K562 (cell line): Measurements from ENCODE around the gene EOGT. TPM values are rescaled to one million over a fixed set of nuclear protein-coding genes. Genes with fewer than 3 reads are reported as not detected.

Experiments used
- E2F8 ChIP-seq: fragments of 450-650 bp; IDR thresholded peaks from 2 replicates; pipeline ENCODE4 v1.7.1; 2018; ENCODE audit warnings: mild to moderate bottlenecking, low read depth; ENCODE audit not compliant: partially characterized antibody
- ELF2 ChIP-seq: fragments of 250-450 bp; sonication (Bioruptor Pico); IDR thresholded peaks from 2 replicates; pipeline ENCODE4 v1.5.0; 2021; ENCODE audit warnings: mild to moderate bottlenecking
- EP400 ChIP-seq: fragments of 450-650 bp; IDR thresholded peaks from 2 replicates; pipeline ENCODE4 v1.6.1; 2017; ENCODE audit warnings: antibody characterized with exemption, mild to moderate bottlenecking, moderate library complexity
- FOXO4 ChIP-seq: fragments of 450-650 bp; formaldehyde crosslinking; IDR thresholded peaks from 2 replicates; pipeline ENCODE4 v1.4.0; 2020; ENCODE audit warnings: mild to moderate bottlenecking, moderate library complexity
- HNRNPL ChIP-seq: fragments of 200-400 bp; formaldehyde crosslinking; IDR thresholded peaks from 2 replicates; pipeline ENCODE4 v1.6.1; 2017; ENCODE audit warnings: low read depth, mild to moderate bottlenecking, low read length
- ID3 ChIP-seq, 2 experiments: fragments of 250-450 bp in 1 of 2; fragments of 450-650 bp in 1 of 2; sonication (Bioruptor Pico) in 1 of 2; IDR thresholded peaks; 2 replicates each; pipeline versions ENCODE4 v1.6.1 to v1.8.0; 2016 to 2021; ENCODE audit warnings: mild to moderate bottlenecking in 2 of 2, moderate library complexity in 2 of 2, missing compliant biosample characterization in 1 of 2, missing genetic modification characterization in 1 of 2
- LCOR ChIP-seq: sonication (generic); formaldehyde crosslinking; IDR thresholded peaks from 2 replicates; pipeline ENCODE4 v1.8.0; 2022; ENCODE audit warnings: mild to moderate bottlenecking, missing genetic modification reagents
- MLLT1 ChIP-seq, 2 experiments: fragments of 450-650 bp; IDR thresholded peaks; 2 replicates each; pipeline ENCODE4 v1.6.1; 2016
- NBN ChIP-seq: fragments of 450-650 bp; IDR thresholded peaks from 2 replicates; pipeline ENCODE4 v1.6.1; 2016; ENCODE audit warnings: low read depth, mild to moderate bottlenecking
- RBFOX2 ChIP-seq: fragments of 200-400 bp; formaldehyde crosslinking; IDR thresholded peaks from 2 replicates; pipeline ENCODE4 v1.6.1; 2017; ENCODE audit warnings: low read depth, mild to moderate bottlenecking, low read length, moderate library complexity
- SIN3B ChIP-seq: fragments of 450-650 bp; IDR thresholded peaks from 2 replicates; pipeline ENCODE4 v1.6.1; 2017; ENCODE audit warnings: low read depth, mild to moderate bottlenecking, moderate library complexity
- SPI1 ChIP-seq: IDR thresholded peaks from 2 replicates; pipeline ENCODE4 v1.6.1; 2011; ENCODE audit warnings: low read depth, low read length, control low read depth, borderline replicate concordance
- ZNF212 ChIP-seq: fragments of 450-650 bp; formaldehyde crosslinking; IDR thresholded peaks from 2 replicates; pipeline ENCODE4 v1.4.0; 2020; ENCODE audit warnings: mild to moderate bottlenecking
- ZNF717 ChIP-seq: fragments of 250-450 bp; sonication (Bioruptor Pico); IDR thresholded peaks from 2 replicates; pipeline ENCODE4 v1.5.0; 2021
- polyA plus RNA-seq, 8 experiments: library from polyadenylated mRNA; depleted of rRNA in 4 of 8; stranded (reverse) in 5 of 8; unstranded in 3 of 8; fragments of >200 nt; fragmentation: Nextera tagmentation in 2 of 8; fragmentation: Illumina TruSeq in 1 of 8; extraction: Ambion mirVana in 2 of 8; extraction: Trizol in 1 of 8; gene quantifications; 2 replicates each; pipeline versions ENCODE4 v1.2.1 to v1.2.3, GENCODE V29; 2011 to 2014; ENCODE audit warnings: inconsistent platforms in 1 of 8, missing spikeins in 1 of 8
- total RNA-seq, 7 experiments: library from RNA; depleted of rRNA in 6 of 7; stranded (reverse); fragments of >200 nt in 6 of 7; fragmentation: Illumina TruSeq in 2 of 7; extraction: Trizol in 2 of 7; gene quantifications; 2 replicates each; pipeline versions ENCODE4 v1.2.1 to v1.2.3, GENCODE V29; 2011 to 2021; ENCODE audit warnings: low replicate concordance in 1 of 7
- TF ChIP-seq, protein P1 (sequence below): fragments of 250-450 bp; sonication (Bioruptor Pico); IDR thresholded peaks from 2 replicates; pipeline ENCODE4 v1.5.0; 2021
- TF ChIP-seq, protein P2 (sequence below), 2 experiments: IDR thresholded peaks in 1 of 2; conservative IDR thresholded peaks in 1 of 2; 2 replicates each; pipeline ENCODE4 v1.6.1; 2016; ENCODE audit warnings: low read depth in 2 of 2, mild to moderate bottlenecking in 1 of 2, missing compliant biosample characterization in 1 of 2, missing genetic modification characterization in 1 of 2, moderate library complexity in 1 of 2

EOGT gene
- total and polyA plus RNA-seq, 9 of the 15 experiments (the other 6 are each of a cell fraction or from before 2014, with no cell fraction given): 3.6 to 17.9 (median 7.4) TPM

DNA sequence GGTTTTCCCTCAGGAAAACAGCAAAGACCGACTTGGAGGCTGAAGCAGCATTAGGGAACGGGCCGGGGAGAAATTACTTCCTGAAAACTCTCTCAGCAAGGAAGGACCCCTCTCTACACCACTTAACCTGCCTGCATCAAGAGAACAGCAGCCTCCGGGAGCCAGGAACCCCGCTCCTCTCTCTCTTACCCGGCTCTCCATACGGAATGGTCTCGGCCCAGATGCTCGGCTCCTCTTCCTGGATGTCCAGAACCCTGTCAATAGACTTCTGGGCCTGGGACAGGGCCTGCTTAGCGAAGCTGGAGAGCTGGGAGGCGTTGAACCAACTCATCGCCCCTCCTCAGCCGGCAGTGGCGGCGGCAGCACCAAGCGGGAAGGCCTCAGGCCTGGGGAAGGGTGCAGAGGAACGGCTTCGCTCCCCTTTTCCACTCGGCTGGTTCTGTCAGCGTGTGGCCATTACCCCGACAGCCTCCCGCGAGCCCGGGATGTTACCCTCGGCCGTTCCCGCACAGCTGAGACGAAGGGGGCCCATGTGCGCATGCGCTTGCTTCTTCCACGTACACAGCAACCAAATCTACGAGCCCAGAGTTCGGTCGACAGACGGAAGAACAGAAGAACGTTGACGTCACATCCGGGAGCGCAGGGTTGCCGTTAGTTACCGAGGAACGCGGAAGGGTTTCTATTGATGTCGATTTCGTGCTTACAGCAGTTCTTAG is 38.4 kb upstream of the EOGT start, which contains the start of gene TMF1 (continued):
- TF ChIP-seq FOXO4 (CRISPR knock-in tag) (no peak), SIN3B (no peak; the same call in 1 of the 2 replicates), ELF2 (0 out of 2 replicates have a peak, but pooled peaks have one; percentile 75), RBFOX2 (peak; percentile 82), HNRNPL (no peak), EP400 (peak; percentile 87), NBN (no peak), ID3 (CRISPR knock-in tag; IDR thresholded peaks at IDR 0.05) (no peak), ID3 (tag; IDR thresholded peaks at IDR 0.05) (no peak), ZNF212 (CRISPR knock-in tag) (no peak), ZNF717 (no peak), E2F8 (peak; percentile 53), SPI1 (no peak), LCOR (CRISPR knock-in tag) (no peak), MLLT1 (IDR thresholded peaks at IDR 0.05) (no peak)
- TF ChIP-seq, protein P1, sequence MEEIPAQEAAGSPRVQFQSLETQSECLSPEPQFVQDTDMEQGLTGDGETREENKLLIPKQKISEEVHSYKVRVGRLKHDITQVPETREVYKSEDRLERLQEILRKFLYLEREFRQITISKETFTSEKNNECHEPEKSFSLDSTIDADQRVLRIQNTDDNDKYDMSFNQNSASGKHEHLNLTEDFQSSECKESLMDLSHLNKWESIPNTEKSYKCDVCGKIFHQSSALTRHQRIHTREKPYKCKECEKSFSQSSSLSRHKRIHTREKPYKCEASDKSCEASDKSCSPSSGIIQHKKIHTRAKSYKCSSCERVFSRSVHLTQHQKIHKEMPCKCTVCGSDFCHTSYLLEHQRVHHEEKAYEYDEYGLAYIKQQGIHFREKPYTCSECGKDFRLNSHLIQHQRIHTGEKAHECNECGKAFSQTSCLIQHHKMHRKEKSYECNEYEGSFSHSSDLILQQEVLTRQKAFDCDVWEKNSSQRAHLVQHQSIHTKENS: no peak
- TF ChIP-seq, protein P2, sequence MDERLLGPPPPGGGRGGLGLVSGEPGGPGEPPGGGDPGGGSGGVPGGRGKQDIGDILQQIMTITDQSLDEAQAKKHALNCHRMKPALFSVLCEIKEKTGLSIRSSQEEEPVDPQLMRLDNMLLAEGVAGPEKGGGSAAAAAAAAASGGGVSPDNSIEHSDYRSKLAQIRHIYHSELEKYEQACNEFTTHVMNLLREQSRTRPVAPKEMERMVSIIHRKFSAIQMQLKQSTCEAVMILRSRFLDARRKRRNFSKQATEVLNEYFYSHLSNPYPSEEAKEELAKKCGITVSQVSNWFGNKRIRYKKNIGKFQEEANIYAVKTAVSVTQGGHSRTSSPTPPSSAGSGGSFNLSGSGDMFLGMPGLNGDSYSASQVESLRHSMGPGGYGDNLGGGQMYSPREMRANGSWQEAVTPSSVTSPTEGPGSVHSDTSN (CRISPR knock-in tag; IDR thresholded peaks at IDR 0.05; ENCODE audit: low read depth): no peak
- TF ChIP-seq, protein P2 (tag; conservative IDR thresholded peaks at IDR 0.05; ENCODE audit: low read depth): no peak
